ENCODE measurements around the gene DDA1. TPM values are rescaled to one million over a fixed set of nuclear protein-coding genes. Genes with fewer than 3 reads are reported as not detected.

Gene DDA1
- total and polyA plus RNA-seq, 8 donors = 6.1 to 25.4 (median 11.6) TPM

GRCh38 chr19:17335575-17335974 lies 26.2 kb downstream of the DDA1 start:
- H3K4me1 ChIP-seq = peaks cover 0 to 16% (median 15%) of the 10 kb centered on the region in 3 donors
- no peaks in the 10 kb centered on the region for H3K9me3 ChIP-seq
- no peak for TF ChIP-seq CTCF (IDR thresholded peaks at IDR 0.05)
- no peak overlapping the region for H3K27ac ChIP-seq
- FAIRE-seq (no peak), DNase-seq (no peak), ATAC-seq (no peak)
- WGBS, 2 donors = 59 to 63% methylated on average over 10 of the region's 10 CpGs
- no peaks in the 10 kb centered on the region for H3K27me3 ChIP-seq
- H3K4me3 ChIP-seq = no peak overlapping the region
- no peaks in the 10 kb centered on the region for H3K36me3 ChIP-seq
- intact Hi-C loops (cut with DNase I) = no loop called here

GRCh38 chr19:17336872-17337674 lies 27.7 kb downstream of the DDA1 start, which contains the start of gene GTPBP3:
Gene GTPBP3, plus strand, starts transcription at chr19:17337553. Its CDS starts 59 bp downstream, at chr19:17337612.
- peak; percentile 59 for FAIRE-seq

GRCh38 chr19:17337675-17338432 lies 28.5 kb downstream of the DDA1 start:
- 6 to 8% methylated on average over 48 to 50 of the region's 50 CpGs for WGBS, 2 donors
- intact Hi-C loops (cut with DNase I) = no loop called here
- DNase-seq (peak in 2 of 6 donors; percentile 67 to 81), FAIRE-seq (no peak), ATAC-seq (no peak)
- TF ChIP-seq CTCF (IDR thresholded peaks at IDR 0.05) = no peak
- Histone ChIP-seq H3K4me1 (peaks cover 0 to 16% (median 15%) of the 10 kb centered on the region in 3 donors), H3K27me3 (no peaks in the 10 kb centered on the region), H3K9me3 (no peaks in the 10 kb centered on the region), H3K36me3 (no peaks in the 10 kb centered on the region), H3K4me3 (peak overlapping the region; percentile 33 to 77 (median 71)), H3K27ac (peak overlapping the region in 2 of 4 donors; percentile 89 to 91)

More at GRCh38 chr19:17336872-17337674, 27.7 kb downstream of the DDA1 start, which contains the start of gene GTPBP3:
- ATAC-seq = peak; percentile 83 to 93 (median 88)
- Histone ChIP-seq H3K9me3 (no peaks in the 10 kb centered on the region), H3K36me3 (no peaks in the 10 kb centered on the region), H3K4me1 (peaks cover 0 to 16% (median 15%) of the 10 kb centered on the region in 3 donors), H3K27ac (peak within 1 kb of the TSS; percentile 61 to 91 (median 82)), H3K4me3 (peak within 1 kb of the TSS; percentile 33 to 77 (median 71)), H3K27me3 (no peaks in the 10 kb centered on the region)
- intact Hi-C loops (cut with DNase I) = no loop called here
- DNase-seq = peak; percentile 93 to 98 (median 96)
- 0 to 1% methylated on average over 41 of the region's 41 CpGs for WGBS, 2 donors
- TF ChIP-seq CTCF (IDR thresholded peaks at IDR 0.05) = no peak

- 92% methylated on average over 30 of the region's 30 CpGs for WGBS, 2 donors
- Histone ChIP-seq H3K4me1 (peaks cover 0 to 16% (median 15%) of the 10 kb centered on the region in 3 donors), H3K4me3 (peak overlapping the region in 1 of 4 donors; percentile 73), H3K36me3 (no peaks in the 10 kb centered on the region), H3K27me3 (no peaks in the 10 kb centered on the region), H3K27ac (no peak overlapping the region), H3K9me3 (no peaks in the 10 kb centered on the region)
- no peak for TF ChIP-seq CTCF (IDR thresholded peaks at IDR 0.05)
- peak in 3 of 6 donors; percentile 63 to 81 (median 70) for DNase-seq
- no peak for FAIRE-seq
- no peak for ATAC-seq
- intact Hi-C loops (cut with DNase I) = no loop called here
These were observed 29.2 kb downstream of the DDA1 start for GRCh38 chr19:17338433-17339078.

All from pancreas (tissue), 10 donors.